K562 (cell line): ENCODE results near the gene CPNE6.

Experiments
- CBX2 ChIP-seq: fragments of 200-600 bp; sonication (generic); IDR thresholded peaks from one replicate; pipeline ENCODE4 v1.6.1; 2012; ENCODE audit warnings: mild to moderate bottlenecking, low read length, inconsistent platforms; ENCODE audit not compliant: insufficient read depth, poor library complexity, severe bottlenecking
- CBX5 ChIP-seq: IDR thresholded peaks from 2 replicates; pipeline ENCODE4 v1.6.1; 2014; ENCODE audit warnings: low read depth, borderline replicate concordance
- GATA2 ChIP-seq: sonication (generic); formaldehyde crosslinking; IDR thresholded peaks from 2 replicates; pipeline ENCODE4 v1.4.0; 2020; ENCODE audit warnings: mild to moderate bottlenecking, missing genetic modification reagents
- KDM1A ChIP-seq, 2 experiments: fragments of 450-650 bp; IDR thresholded peaks; 2 replicates each; pipeline ENCODE4 v1.6.1; 2016; ENCODE audit warnings: mild to moderate bottlenecking in 2 of 2
- MXI1 ChIP-seq: IDR thresholded peaks from 2 replicates; pipeline ENCODE4 v1.6.1; 2011; ENCODE audit warnings: low read depth, mild to moderate bottlenecking, improper control_type of control experiment, low read length
- NFE2L1 ChIP-seq: fragments of 450-650 bp; IDR thresholded peaks from 2 replicates; pipeline ENCODE4 v1.6.1; 2016; ENCODE audit warnings: missing genetic modification characterization, low read depth, mild to moderate bottlenecking, missing compliant biosample characterization, moderate library complexity, borderline replicate concordance
- POLR2A ChIP-seq: fragments of 450-650 bp; conservative IDR thresholded peaks from 2 replicates; pipeline ENCODE4 v1.6.1; 2016
- PRDM10 ChIP-seq: fragments of 450-650 bp; IDR thresholded peaks from 2 replicates; pipeline ENCODE4 v1.6.1; 2018; ENCODE audit not compliant: partially characterized antibody
- TOE1 ChIP-seq, 2 experiments: fragments of 450-650 bp in 1 of 2; sonication (generic) in 1 of 2; formaldehyde crosslinking in 1 of 2; IDR thresholded peaks; 2 replicates each; pipeline versions ENCODE4 v1.7.1 to v1.8.0; 2016 to 2022; ENCODE audit warnings: borderline replicate concordance in 2 of 2, mild to moderate bottlenecking in 2 of 2, antibody characterized with exemption in 1 of 2, inconsistent platforms in 1 of 2, low read depth in 1 of 2, missing genetic modification reagents in 1 of 2, moderate library complexity in 1 of 2
- YY1 ChIP-seq, 3 experiments: IDR thresholded peaks; 2 replicates each; pipeline ENCODE4 v1.6.1; 2011; ENCODE audit warnings: low read length in 2 of 3, mild to moderate bottlenecking in 2 of 3, moderate library complexity in 2 of 3, borderline replicate concordance in 1 of 3, control low read depth in 1 of 3, low read depth in 1 of 3; ENCODE audit not compliant: insufficient read depth in 3 of 3, insufficient replicate concordance in 2 of 3, control insufficient read depth in 1 of 3, insufficient read length in 1 of 3; ENCODE audit errors: extremely low read depth in 1 of 3
- ZNF140 ChIP-seq: fragments of 250-450 bp; sonication (Bioruptor Pico); IDR thresholded peaks from 2 replicates; pipeline ENCODE4 v1.8.0; 2021; ENCODE audit warnings: moderate library complexity, mild to moderate bottlenecking, inconsistent platforms
- TF ChIP-seq, protein P1 (sequence below): fragments of 250-450 bp; sonication (Bioruptor Pico); IDR thresholded peaks from 2 replicates; pipeline ENCODE4 v1.9.0; 2021; ENCODE audit warnings: mild to moderate bottlenecking

DNA sequence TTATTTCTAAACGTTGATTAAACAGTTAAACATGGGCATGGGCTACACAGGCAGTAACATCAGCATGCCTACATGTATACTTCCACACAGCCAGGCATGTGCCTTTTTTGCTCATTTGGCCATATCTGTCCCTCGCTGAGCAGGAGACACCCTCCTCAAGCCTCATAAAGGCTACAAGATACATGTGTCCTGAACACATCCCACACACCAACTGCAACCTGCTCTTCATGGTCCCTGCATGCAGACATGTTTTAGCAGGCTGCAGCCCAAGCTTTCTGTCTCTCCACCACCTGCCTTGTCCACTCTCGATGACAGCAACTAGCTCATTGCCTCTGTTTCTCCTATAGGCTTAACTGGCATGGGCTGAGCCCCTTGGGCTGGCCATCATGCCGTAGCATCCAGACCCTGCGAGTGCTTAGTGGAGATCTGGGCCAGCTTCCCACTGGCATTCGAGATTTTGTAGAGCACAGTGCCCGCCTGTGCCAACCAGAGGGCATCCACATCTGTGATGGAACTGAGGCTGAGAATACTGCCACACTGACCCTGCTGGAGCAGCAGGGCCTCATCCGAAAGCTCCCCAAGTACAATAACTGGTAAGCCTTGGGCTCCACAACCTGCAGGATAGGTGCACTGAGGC is 25.3 kb downstream of the CPNE6 start:
- TF ChIP-seq MXI1 (no peak), CBX5 (no peak), CBX2 (no peak), ZNF140 (CRISPR knock-in tag) (no peak), GATA2 (CRISPR knock-in tag) (no peak), PRDM10 (no peak), POLR2A (no peak), NFE2L1 (tag) (no peak), KDM1A (IDR thresholded peaks at IDR 0.05) (no peak), TOE1 (IDR thresholded peaks at IDR 0.05; ENCODE audit: borderline replicate concordance) (no peak), TOE1 (CRISPR knock-in tag; IDR thresholded peaks at IDR 0.05; ENCODE audit: borderline replicate concordance, low read depth) (no peak), YY1 (IDR thresholded peaks at IDR 0.05; ENCODE audit: borderline replicate concordance in 1 of 3, control insufficient read depth in 1 of 3, extremely low read depth in 1 of 3, insufficient read depth in 3 of 3, insufficient read length in 1 of 3, insufficient replicate concordance in 2 of 3, low read depth in 1 of 3, low read length in 2 of 3) (no peak)
- TF ChIP-seq, protein P1, sequence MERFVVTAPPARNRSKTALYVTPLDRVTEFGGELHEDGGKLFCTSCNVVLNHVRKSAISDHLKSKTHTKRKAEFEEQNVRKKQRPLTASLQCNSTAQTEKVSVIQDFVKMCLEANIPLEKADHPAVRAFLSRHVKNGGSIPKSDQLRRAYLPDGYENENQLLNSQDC (CRISPR knock-in tag): no peak
